Cardiac muscle cell (in vitro differentiated cells and primary cell): ENCODE results near the gene GTF2A2. TPM values are rescaled to one million over a fixed set of nuclear protein-coding genes. Genes with fewer than 3 reads are reported as not detected.
"Not testable (repeated sequence)": the region's sequence is repeated elsewhere in the genome, so short reads cannot be mapped to it uniquely, and the experiment has no call there.

Experiments used
- DNase-seq, 2 donors: peaks; one replicate each; pipeline versions ENCODE4 v3.0.0 to v3.0.0-alpha.2; 2010 to 2017; ENCODE audit warnings: low read depth in 1 of 2, low spot score in 1 of 2
- H3K27ac ChIP-seq: fragments of 200-600 bp; sonication (generic); 2 replicates; pipeline ENCODE4 v1.5.1; 2016
- H3K27me3 ChIP-seq: fragments of 200-600 bp; sonication (generic); 2 replicates; pipeline ENCODE4 v1.6.0; 2016; ENCODE audit warnings: control low read depth
- H3K36me3 ChIP-seq: fragments of 200-600 bp; sonication (generic); 2 replicates; pipeline ENCODE4 v1.5.1; 2016; ENCODE audit warnings: control low read depth
- H3K4me1 ChIP-seq: fragments of 200-600 bp; sonication (generic); 2 replicates; pipeline ENCODE4 v1.8.1; 2017; ENCODE audit warnings: low read depth, mild to moderate bottlenecking, mixed run types
- H3K4me3 ChIP-seq: fragments of 200-600 bp; sonication (generic); 2 replicates; pipeline ENCODE4 v1.5.1; 2016; ENCODE audit warnings: mild to moderate bottlenecking
- H3K9me3 ChIP-seq: fragments of 200-600 bp; sonication (generic); 2 replicates; pipeline ENCODE4 v1.5.1; 2017; ENCODE audit warnings: low read depth, mild to moderate bottlenecking, control low read depth
- CTCF ChIP-seq: IDR thresholded peaks from 2 replicates; pipeline ENCODE4 v1.5.1; 2012; ENCODE audit warnings: low read depth, mild to moderate bottlenecking, low read length
- polyA plus RNA-seq: library from polyadenylated mRNA; unstranded; fragments of >200 nt; fragmentation: Nextera tagmentation; extraction: Ambion mirVana; gene quantifications from 2 replicates; pipeline ENCODE4 v1.2.1, GENCODE V29; 2016
- total RNA-seq: library from RNA; depleted of rRNA; stranded (reverse); fragments of >200 nt; gene quantifications from 2 replicates; pipeline ENCODE4 v1.2.3, GENCODE V29; 2016

Gene GTF2A2
- total and polyA plus RNA-seq, 2 experiments from 2014 or later: 22.2 to 274 TPM

- Histone ChIP-seq H3K27me3 (no peaks in the 10 kb centered on the region), H3K27ac (no peak overlapping the region), H3K4me3 (no peak overlapping the region), H3K4me1 (peaks cover 7% of the 10 kb centered on the region), H3K9me3 (no peaks in the 10 kb centered on the region), H3K36me3 (peaks cover 37% of the 10 kb centered on the region)
- DNase-seq: no peak
- TF ChIP-seq CTCF: no peak
Measured at GRCh38 chr15:59647085-59647484, 10.2 kb downstream of the GTF2A2 start.

GRCh38 chr15:59646277-59646676 lies 11.0 kb downstream of the GTF2A2 start:
- peaks cover 7% of the 10 kb centered on the region for H3K4me1 ChIP-seq
- H3K36me3 ChIP-seq: peaks cover 31% of the 10 kb centered on the region
- no peak for DNase-seq
- no peaks in the 10 kb centered on the region for H3K27me3 ChIP-seq
- no peak overlapping the region for H3K4me3 ChIP-seq
- TF ChIP-seq CTCF: no peak
- H3K9me3 ChIP-seq: no peaks in the 10 kb centered on the region
- H3K27ac ChIP-seq: no peak overlapping the region

GRCh38 chr15:59645812-59646211 lies 11.5 kb downstream of the GTF2A2 start:
- not testable (repeated sequence) for H3K4me1 ChIP-seq, H3K27ac ChIP-seq, H3K27me3 ChIP-seq, H3K4me3 ChIP-seq, DNase-seq, H3K9me3 ChIP-seq
- H3K36me3 ChIP-seq: peaks cover 29% of the 10 kb centered on the region

GRCh38 chr15:59644756-59645155 lies 12.6 kb downstream of the GTF2A2 start:
- Histone ChIP-seq H3K4me3 (no peak overlapping the region), H3K4me1 (no peaks in the 10 kb centered on the region), H3K27me3 (no peaks in the 10 kb centered on the region), H3K36me3 (peaks cover 29% of the 10 kb centered on the region), H3K27ac (no peak overlapping the region), H3K9me3 (no peaks in the 10 kb centered on the region)
- no peak for TF ChIP-seq CTCF
- no peak for DNase-seq

- Histone ChIP-seq H3K9me3 (no peaks in the 10 kb centered on the region), H3K27me3 (no peaks in the 10 kb centered on the region), H3K27ac (no peak overlapping the region), H3K4me1 (no peaks in the 10 kb centered on the region), H3K36me3 (peaks cover 30% of the 10 kb centered on the region), H3K4me3 (no peak overlapping the region)
- peak; percentile 13 for TF ChIP-seq CTCF
- DNase-seq: peak in 1 of 2 donors; percentile 5
Measured at GRCh38 chr15:59642351-59642750, 15.0 kb downstream of the GTF2A2 start.

- Histone ChIP-seq H3K27ac (peak overlapping the region; percentile 16), H3K36me3 (peaks cover 20% of the 10 kb centered on the region)
- not testable (repeated sequence) for DNase-seq, H3K9me3 ChIP-seq, H3K4me1 ChIP-seq, H3K27me3 ChIP-seq, H3K4me3 ChIP-seq
Measured at GRCh38 chr15:59637507-59637906, 19.8 kb downstream of the GTF2A2 start.

GRCh38 chr15:59636184-59636583 lies 21.1 kb downstream of the GTF2A2 start:
- Histone ChIP-seq H3K9me3 (no peaks in the 10 kb centered on the region), H3K27me3 (no peaks in the 10 kb centered on the region), H3K4me3 (no peak overlapping the region), H3K4me1 (no peaks in the 10 kb centered on the region), H3K27ac (no peak overlapping the region), H3K36me3 (peaks cover 18% of the 10 kb centered on the region)
- no peak for DNase-seq
- no peak for TF ChIP-seq CTCF
